GM12875 (cell line): Measurements from ENCODE around the gene AXIN1.
"Not testable (repeated sequence)": the region's sequence is repeated elsewhere in the genome, so short reads cannot be mapped to it uniquely, and the experiment has no call there.

Source experiments
- H3K4me3 ChIP-seq: one replicate; pipeline ENCODE4 v1.5.1; 2011; ENCODE audit warnings: low read depth, low read length, control low read depth
- CTCF ChIP-seq: IDR thresholded peaks from 2 replicates; pipeline ENCODE4 v1.5.1; 2011; ENCODE audit warnings: low read depth, mild to moderate bottlenecking, control low read depth, inconsistent platforms, low read length, moderate library complexity, borderline replicate concordance; ENCODE audit not compliant: insufficient read depth

AXIN1 gene

GRCh38 chr16:260326-260725 lies 92.2 kb downstream of the AXIN1 start:
- no peak for TF ChIP-seq CTCF
- H3K4me3 ChIP-seq: no peak overlapping the region

DNA sequence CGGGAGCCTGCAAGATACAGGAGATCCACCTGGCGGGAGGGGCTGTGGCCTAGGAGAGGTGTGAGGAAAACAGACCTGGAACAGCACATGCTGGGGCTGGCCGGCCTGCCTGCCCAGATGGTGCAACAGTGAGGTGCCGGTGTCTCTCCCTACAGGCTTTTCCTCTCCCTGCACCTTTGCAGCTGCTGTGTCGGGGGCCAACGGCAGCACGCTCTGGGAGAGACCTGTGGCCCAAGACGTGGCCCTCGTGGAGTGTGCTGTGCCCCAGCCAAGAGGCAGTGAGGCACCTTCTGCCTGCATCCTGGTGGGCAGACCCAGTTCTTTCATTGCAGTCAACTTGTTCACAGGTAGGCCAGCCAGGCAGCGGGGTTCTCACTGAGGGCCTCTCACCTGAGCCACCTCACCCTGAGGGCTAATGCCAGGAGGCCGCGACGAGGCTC lies 92.7 kb downstream of the AXIN1 start:
- TF ChIP-seq CTCF: no peak
- no peak overlapping the region for H3K4me3 ChIP-seq

DNA sequence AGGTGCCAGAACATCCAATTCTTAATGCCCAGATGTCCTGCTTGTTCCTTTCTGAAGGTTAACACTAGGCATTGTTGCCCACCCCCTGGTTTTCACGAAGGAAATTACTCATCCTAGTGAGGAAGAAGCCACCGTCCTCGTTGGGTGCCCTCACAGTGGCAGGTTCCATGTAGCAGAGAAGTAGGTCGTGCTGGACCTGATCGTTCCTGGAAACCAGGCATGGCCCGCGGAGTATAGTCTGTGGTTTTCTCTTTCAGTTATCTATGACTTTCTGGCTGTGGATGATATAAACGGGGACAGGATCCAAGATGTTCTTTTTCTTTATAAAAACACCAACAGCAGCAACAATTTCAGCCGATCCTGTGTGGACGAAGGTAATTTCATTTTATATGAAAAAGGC lies 93.3 kb downstream of the AXIN1 start:
- TF ChIP-seq CTCF: no peak

DNA sequence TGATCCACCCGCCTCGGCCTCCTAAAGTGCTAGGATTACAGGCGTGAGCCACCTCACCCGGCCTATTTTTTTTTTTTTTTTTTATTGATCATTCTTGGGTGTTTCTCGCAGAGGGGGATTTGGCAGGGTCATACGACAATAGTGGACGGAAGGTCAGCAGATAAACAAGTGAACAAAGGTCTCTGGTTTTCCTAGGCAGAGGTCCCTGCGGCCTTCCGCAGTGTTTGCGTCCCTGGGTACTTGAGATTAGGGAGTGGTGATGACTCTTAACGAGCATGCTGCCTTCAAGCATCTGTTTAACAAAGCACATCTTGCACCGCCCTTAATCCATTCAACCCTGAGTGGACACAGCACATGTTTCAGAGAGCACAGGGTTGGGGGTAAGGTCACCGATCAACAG lies 94.4 kb downstream of the AXIN1 start:
- not testable (repeated sequence) for H3K4me3 ChIP-seq

More for the DNA sequence above, 93.3 kb downstream of the AXIN1 start:
- H3K4me3 ChIP-seq: no peak overlapping the region

- no peak for TF ChIP-seq CTCF
- H3K4me3 ChIP-seq: no peak overlapping the region
Measured at GRCh38 chr16:255183-255582, 97.3 kb downstream of the AXIN1 start.

DNA sequence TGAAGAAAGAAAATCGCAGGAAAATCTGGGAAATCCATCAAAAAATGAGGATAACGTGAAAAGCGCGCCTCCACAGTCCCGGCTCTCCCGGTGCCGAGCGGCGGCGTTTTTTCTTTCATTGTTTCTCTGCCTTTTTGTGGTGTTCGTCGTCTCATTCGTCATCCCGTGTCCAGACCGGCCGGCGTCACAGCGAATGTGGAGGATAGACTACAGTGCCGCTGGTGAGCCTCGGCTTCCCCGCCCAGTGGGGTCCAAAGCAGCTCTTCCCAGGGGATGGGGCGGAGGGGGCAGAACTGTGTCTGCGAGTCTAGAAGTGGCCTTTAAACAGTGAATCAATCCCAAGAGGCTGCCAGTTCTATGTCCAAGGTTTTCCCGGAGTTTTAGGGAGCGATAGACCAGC lies 98.1 kb downstream of the AXIN1 start:
- no peak overlapping the region for H3K4me3 ChIP-seq
- TF ChIP-seq CTCF: no peak

DNA sequence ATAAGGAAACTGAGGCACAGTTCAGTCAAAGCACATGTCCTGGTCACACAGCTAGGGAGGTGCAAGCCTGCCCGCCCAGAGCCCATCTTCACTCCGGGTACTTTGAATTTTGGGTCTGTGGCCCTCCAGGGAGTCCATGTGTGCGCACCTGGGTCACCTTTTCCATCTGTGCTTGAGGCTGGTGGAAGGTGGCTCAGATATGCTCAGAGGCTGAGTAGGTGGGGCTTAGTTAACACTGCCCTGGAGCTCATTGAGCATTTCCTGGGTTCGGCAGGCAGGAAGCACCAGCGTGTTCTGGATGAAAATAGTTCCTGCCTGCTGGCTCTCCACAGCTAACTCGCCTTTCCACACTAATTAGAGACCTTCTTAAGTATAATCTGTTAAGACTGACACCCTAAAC lies 98.7 kb downstream of the AXIN1 start:
- no peak overlapping the region for H3K4me3 ChIP-seq
- TF ChIP-seq CTCF: no peak
